ENCODE results near the gene RBFOX2. TPM values are rescaled to one million over a fixed set of nuclear protein-coding genes. Genes with fewer than 3 reads are reported as not detected.

The RBFOX2 gene
- total and polyA plus RNA-seq, 2 of the 13 experiments (the other 11 are each of a cell fraction or from before 2014, with no cell fraction given) = 37.3 to 40.4 TPM

DNA sequence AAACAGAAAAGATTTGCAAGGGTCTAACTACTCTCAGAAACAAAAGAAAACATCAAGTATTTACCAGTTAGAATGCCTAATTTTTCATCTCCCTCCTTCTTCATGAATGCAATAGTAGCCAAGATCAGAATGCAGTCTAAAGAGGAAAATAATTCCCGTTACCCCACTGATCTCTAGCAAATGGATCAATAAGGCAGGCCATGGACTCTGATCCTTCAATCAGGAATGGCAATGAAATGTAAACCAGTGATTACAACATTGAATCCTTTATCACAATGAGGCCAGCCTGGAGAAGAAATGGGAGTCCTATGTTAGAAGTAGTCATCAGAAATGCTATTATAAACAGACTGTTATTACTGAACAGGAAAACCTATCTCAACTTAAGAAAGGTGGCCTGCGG, 204.4 kb downstream of the RBFOX2 start (continued):
- TF ChIP-seq ZNF451 (CRISPR knock-in tag; IDR thresholded peaks at IDR 0.05) (no peak), ZNF121 (CRISPR knock-in tag; IDR thresholded peaks at IDR 0.05) (no peak), RXRA (CRISPR knock-in tag; IDR thresholded peaks at IDR 0.05) (no peak), DPF2 (CRISPR knock-in tag; IDR thresholded peaks at IDR 0.05; ENCODE audit: borderline replicate concordance, low read depth) (peak; percentile 87), ZNF430 (CRISPR knock-in tag; IDR thresholded peaks at IDR 0.05) (no peak), CHD4 (IDR thresholded peaks at IDR 0.05; ENCODE audit: borderline replicate concordance, low read length) (no peak), PITX1 (CRISPR knock-in tag; IDR thresholded peaks at IDR 0.05) (peak; percentile 47; the same call in 1 of the 2 replicates), FLYWCH1 (CRISPR knock-in tag; IDR thresholded peaks at IDR 0.05) (no peak), TCF12 (IDR thresholded peaks at IDR 0.05) (no peak), TCF12 (CRISPR knock-in tag; IDR thresholded peaks at IDR 0.05) (no peak), PRMT3 (CRISPR knock-in tag; IDR thresholded peaks at IDR 0.05; ENCODE audit: borderline replicate concordance, low read depth) (no peak), ESRRA (CRISPR knock-in tag; IDR thresholded peaks at IDR 0.05; ENCODE audit: low read depth) (no peak), AKAP8 (CRISPR knock-in tag; IDR thresholded peaks at IDR 0.05) (no peak), U2AF2 (IDR thresholded peaks at IDR 0.05; ENCODE audit: low read depth, low read length) (no peak), POLR2A (IDR thresholded peaks at IDR 0.05; ENCODE audit: insufficient read depth in 1 of 2, low read depth in 2 of 2, low read length in 2 of 2) (no peak), RORA (CRISPR knock-in tag; IDR thresholded peaks at IDR 0.05) (no peak), IRF2 (CRISPR knock-in tag; IDR thresholded peaks at IDR 0.05) (peak; percentile 69; the same call in 1 of the 2 replicates), HNRNPK (IDR thresholded peaks at IDR 0.05; ENCODE audit: low read depth, low read length, poor library complexity, severe bottlenecking) (no peak), ZNF260 (CRISPR knock-in tag; IDR thresholded peaks at IDR 0.05; ENCODE audit: borderline replicate concordance, low read depth) (no peak), NCOR1 (IDR thresholded peaks at IDR 0.05; ENCODE audit: borderline replicate concordance, low read length) (peak; percentile 86; the same call in 1 of the 2 replicates), ZMYM4 (CRISPR knock-in tag; IDR thresholded peaks at IDR 0.05) (peak; percentile 66), MTF1 (CRISPR knock-in tag; IDR thresholded peaks at IDR 0.05) (no peak)
- TF ChIP-seq, protein P1, sequence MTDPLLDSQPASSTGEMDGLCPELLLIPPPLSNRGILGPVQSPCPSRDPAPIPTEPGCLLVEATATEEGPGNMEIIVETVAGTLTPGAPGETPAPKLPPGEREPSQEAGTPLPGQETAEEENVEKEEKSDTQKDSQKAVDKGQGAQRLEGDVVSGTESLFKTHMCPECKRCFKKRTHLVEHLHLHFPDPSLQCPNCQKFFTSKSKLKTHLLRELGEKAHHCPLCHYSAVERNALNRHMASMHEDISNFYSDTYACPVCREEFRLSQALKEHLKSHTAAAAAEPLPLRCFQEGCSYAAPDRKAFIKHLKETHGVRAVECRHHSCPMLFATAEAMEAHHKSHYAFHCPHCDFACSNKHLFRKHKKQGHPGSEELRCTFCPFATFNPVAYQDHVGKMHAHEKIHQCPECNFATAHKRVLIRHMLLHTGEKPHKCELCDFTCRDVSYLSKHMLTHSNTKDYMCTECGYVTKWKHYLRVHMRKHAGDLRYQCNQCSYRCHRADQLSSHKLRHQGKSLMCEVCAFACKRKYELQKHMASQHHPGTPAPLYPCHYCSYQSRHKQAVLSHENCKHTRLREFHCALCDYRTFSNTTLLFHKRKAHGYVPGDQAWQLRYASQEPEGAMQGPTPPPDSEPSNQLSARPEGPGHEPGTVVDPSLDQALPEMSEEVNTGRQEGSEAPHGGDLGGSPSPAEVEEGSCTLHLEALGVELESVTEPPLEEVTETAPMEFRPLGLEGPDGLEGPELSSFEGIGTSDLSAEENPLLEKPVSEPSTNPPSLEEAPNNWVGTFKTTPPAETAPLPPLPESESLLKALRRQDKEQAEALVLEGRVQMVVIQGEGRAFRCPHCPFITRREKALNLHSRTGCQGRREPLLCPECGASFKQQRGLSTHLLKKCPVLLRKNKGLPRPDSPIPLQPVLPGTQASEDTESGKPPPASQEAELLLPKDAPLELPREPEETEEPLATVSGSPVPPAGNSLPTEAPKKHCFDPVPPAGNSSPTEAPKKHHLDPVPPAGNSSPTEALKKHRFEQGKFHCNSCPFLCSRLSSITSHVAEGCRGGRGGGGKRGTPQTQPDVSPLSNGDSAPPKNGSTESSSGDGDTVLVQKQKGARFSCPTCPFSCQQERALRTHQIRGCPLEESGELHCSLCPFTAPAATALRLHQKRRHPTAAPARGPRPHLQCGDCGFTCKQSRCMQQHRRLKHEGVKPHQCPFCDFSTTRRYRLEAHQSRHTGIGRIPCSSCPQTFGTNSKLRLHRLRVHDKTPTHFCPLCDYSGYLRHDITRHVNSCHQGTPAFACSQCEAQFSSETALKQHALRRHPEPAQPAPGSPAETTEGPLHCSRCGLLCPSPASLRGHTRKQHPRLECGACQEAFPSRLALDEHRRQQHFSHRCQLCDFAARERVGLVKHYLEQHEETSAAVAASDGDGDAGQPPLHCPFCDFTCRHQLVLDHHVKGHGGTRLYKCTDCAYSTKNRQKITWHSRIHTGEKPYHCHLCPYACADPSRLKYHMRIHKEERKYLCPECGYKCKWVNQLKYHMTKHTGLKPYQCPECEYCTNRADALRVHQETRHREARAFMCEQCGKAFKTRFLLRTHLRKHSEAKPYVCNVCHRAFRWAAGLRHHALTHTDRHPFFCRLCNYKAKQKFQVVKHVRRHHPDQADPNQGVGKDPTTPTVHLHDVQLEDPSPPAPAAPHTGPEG (CRISPR knock-in tag; IDR thresholded peaks at IDR 0.05) = no peak
- TF ChIP-seq, protein P2, sequence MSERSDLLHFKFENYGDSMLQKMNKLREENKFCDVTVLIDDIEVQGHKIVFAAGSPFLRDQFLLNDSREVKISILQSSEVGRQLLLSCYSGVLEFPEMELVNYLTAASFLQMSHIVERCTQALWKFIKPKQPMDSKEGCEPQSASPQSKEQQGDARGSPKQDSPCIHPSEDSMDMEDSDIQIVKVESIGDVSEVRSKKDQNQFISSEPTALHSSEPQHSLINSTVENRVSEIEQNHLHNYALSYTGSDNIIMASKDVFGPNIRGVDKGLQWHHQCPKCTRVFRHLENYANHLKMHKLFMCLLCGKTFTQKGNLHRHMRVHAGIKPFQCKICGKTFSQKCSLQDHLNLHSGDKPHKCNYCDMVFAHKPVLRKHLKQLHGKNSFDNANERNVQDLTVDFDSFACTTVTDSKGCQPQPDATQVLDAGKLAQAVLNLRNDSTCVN (CRISPR knock-in tag; IDR thresholded peaks at IDR 0.05; ENCODE audit: borderline replicate concordance) = no peak
- TF ChIP-seq, protein P3, sequence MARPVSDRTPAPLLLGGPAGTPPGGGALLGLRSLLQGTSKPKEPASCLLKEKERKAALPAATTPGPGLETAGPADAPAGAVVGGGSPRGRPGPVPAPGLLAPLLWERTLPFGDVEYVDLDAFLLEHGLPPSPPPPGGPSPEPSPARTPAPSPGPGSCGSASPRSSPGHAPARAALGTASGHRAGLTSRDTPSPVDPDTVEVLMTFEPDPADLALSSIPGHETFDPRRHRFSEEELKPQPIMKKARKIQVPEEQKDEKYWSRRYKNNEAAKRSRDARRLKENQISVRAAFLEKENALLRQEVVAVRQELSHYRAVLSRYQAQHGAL (CRISPR knock-in tag; IDR thresholded peaks at IDR 0.05; ENCODE audit: not compliant biosample characterization) = no peak
